ENCODE results near the gene FXN. TPM values are rescaled to one million over a fixed set of nuclear protein-coding genes. Genes with fewer than 3 reads are reported as not detected.

Gene FXN
- total RNA-seq, 1 donor from 2014 or later: 23.2 TPM

- H3K27ac Mint-ChIP-seq: no peak overlapping the region
- H3K9me3 Mint-ChIP-seq: no peaks in the 10 kb centered on the region
- H3F3A ChIP-seq (ENCODE audit: low read depth): peaks cover 20% of the 10 kb centered on the region
- H3K79me2 ChIP-seq (ENCODE audit: low read depth): no peaks in the 10 kb centered on the region
- H3K9ac ChIP-seq: no peak overlapping the region
- H3K36me3 Mint-ChIP-seq: no peaks in the 10 kb centered on the region
- no peaks in the 10 kb centered on the region for H3K27me3 ChIP-seq
- no peaks in the 10 kb centered on the region for H3K36me3 ChIP-seq
- no peaks in the 10 kb centered on the region for H3K9me3 ChIP-seq (ENCODE audit: low read depth)
- H3K27me3 Mint-ChIP-seq (ENCODE audit: insufficient read depth, low read depth): no peaks in the 10 kb centered on the region
- H3K4me1 Mint-ChIP-seq: peaks cover 14% of the 10 kb centered on the region
- H4K20me1 ChIP-seq (ENCODE audit: low read depth): no peaks in the 10 kb centered on the region
- TF ChIP-seq EZH2phosphoT487 (IDR thresholded peaks at IDR 0.05): no peak
- no peak overlapping the region for H3K4me3 Mint-ChIP-seq
- H3K4me3 ChIP-seq: no peak overlapping the region
- no peak overlapping the region for H3K4me2 ChIP-seq
- no peak overlapping the region for H3K27ac ChIP-seq
- no peak for DNase-seq (ENCODE audit: low spot score)
- H3K4me1 ChIP-seq: peaks cover 14% of the 10 kb centered on the region
- H2AFZ ChIP-seq (replicated peaks): no peak overlapping the region
Measured at GRCh38 chr9:69020301-69021145, 15.0 kb upstream of the FXN start.

GRCh38 chr9:69023650-69024049, 11.9 kb upstream of the FXN start:
- H3K79me2 ChIP-seq (ENCODE audit: low read depth): no peaks in the 10 kb centered on the region
- H3F3A ChIP-seq (ENCODE audit: low read depth): peaks cover 11% of the 10 kb centered on the region
- no peaks in the 10 kb centered on the region for H3K36me3 ChIP-seq
- H3K9ac ChIP-seq: no peak overlapping the region
- peak overlapping the region; percentile 27 for H3K4me2 ChIP-seq
- H3K4me1 ChIP-seq: no peaks in the 10 kb centered on the region
- no peaks in the 10 kb centered on the region for H3K9me3 Mint-ChIP-seq
- no peaks in the 10 kb centered on the region for H3K27me3 Mint-ChIP-seq (ENCODE audit: insufficient read depth, low read depth)
- DNase-seq (ENCODE audit: low spot score): no peak
- H3K36me3 Mint-ChIP-seq: no peaks in the 10 kb centered on the region
- H3K27ac Mint-ChIP-seq: no peak overlapping the region
- TF ChIP-seq EZH2phosphoT487 (IDR thresholded peaks at IDR 0.05): no peak
- no peak for TF ChIP-seq CTCF (IDR thresholded peaks at IDR 0.05)
- no peak for TF ChIP-seq EZH2 (IDR thresholded peaks at IDR 0.05)
- no peak overlapping the region for H3K4me3 Mint-ChIP-seq
- no peaks in the 10 kb centered on the region for H3K27me3 ChIP-seq
- no peak overlapping the region for H3K4me3 ChIP-seq
- peak overlapping the region; percentile 87 for H2AFZ ChIP-seq (replicated peaks)
- H3K4me1 Mint-ChIP-seq: no peaks in the 10 kb centered on the region
- H4K20me1 ChIP-seq (ENCODE audit: low read depth): no peaks in the 10 kb centered on the region
- no peak overlapping the region for H3K27ac ChIP-seq
- no peaks in the 10 kb centered on the region for H3K9me3 ChIP-seq (ENCODE audit: low read depth)

GRCh38 chr9:69027355-69028097, 8.0 kb upstream of the FXN start:
- Histone ChIP-seq H4K20me1 (ENCODE audit: low read depth) (no peaks in the 10 kb centered on the region), H3K27ac (no peak overlapping the region), H3K36me3 (no peaks in the 10 kb centered on the region), H3K9me3 (ENCODE audit: low read depth) (no peaks in the 10 kb centered on the region), H3K9ac (no peak overlapping the region), H2AFZ (replicated peaks) (no peak overlapping the region), H3F3A (ENCODE audit: low read depth) (peaks cover 11% of the 10 kb centered on the region), H3K4me1 (no peaks in the 10 kb centered on the region), H3K79me2 (ENCODE audit: low read depth) (no peaks in the 10 kb centered on the region), H3K4me3 (no peak overlapping the region), H3K4me2 (no peak overlapping the region), H3K27me3 (no peaks in the 10 kb centered on the region)
- H3K36me3 Mint-ChIP-seq: no peaks in the 10 kb centered on the region
- peak; percentile 87 for TF ChIP-seq CTCF (IDR thresholded peaks at IDR 0.05)
- no peak for TF ChIP-seq EZH2phosphoT487 (IDR thresholded peaks at IDR 0.05)
- DNase-seq (ENCODE audit: low spot score): peak; percentile 71
- no peak overlapping the region for H3K4me3 Mint-ChIP-seq
- no peaks in the 10 kb centered on the region for H3K4me1 Mint-ChIP-seq
- no peaks in the 10 kb centered on the region for H3K27me3 Mint-ChIP-seq (ENCODE audit: insufficient read depth, low read depth)
- H3K9me3 Mint-ChIP-seq: peaks cover 3% of the 10 kb centered on the region
- no peak overlapping the region for H3K27ac Mint-ChIP-seq

All from neural progenitor cell (in vitro differentiated cells).